GM13976 (cell line): Measurements from ENCODE around the gene VAT1L.

ENCODE experiments used
- DNase-seq: peaks from one replicate; pipeline ENCODE4 v3.0.0; 2012; ENCODE audit warnings: low spot score
- in situ Hi-C: fragments of 300-500 bp; cut with MboI; formaldehyde crosslinking; loops from one replicate; pipeline ENCODE4 v1.12.0; 2022; ENCODE audit warnings: low sequenced_read_pairs, mixed read lengths, inconsistent platforms; ENCODE audit not compliant: unreplicated experiment
- TF ChIP-seq, protein P1 (sequence below): IDR thresholded peaks from 2 replicates; pipeline ENCODE4 v1.5.1; 2012; ENCODE audit warnings: borderline replicate concordance, mild to moderate bottlenecking; ENCODE audit not compliant: insufficient read depth; ENCODE audit errors: extremely low read depth, missing control alignments, control extremely low read depth

Gene VAT1L

DNA sequence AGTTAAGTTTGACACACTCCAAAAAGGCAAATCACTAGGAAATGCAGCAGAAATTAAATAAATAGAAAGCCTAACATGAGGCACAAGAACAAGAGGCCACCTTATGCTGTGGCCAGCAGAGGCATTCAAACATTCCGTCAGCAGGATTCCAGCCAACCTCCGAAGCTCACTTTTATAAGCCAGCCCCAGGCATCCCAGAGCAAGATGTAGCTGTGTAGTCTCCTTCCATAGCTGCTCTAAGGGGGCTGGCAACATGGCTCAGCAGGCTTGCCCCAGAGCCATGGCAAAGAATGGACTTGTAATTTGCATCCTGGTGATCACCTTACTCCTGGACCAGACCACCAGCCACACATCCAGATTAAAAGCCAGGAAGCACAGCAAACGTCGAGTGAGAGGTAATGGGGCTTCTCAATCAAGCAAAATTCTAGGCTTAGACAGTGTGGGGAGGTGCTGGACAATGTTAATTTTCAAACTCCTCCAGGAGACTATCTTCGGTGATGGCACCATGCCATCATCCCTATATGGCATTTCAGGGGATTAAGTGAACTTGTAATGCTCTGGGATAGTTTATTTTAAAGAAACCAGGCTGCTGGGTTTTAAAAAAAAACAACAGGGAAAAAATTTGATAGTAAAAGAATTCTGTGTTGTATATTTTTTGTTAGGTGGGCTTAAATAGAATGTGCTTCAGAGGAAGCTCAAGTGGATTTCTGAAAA, 234.1 kb downstream of the VAT1L start, which contains the start of gene CLEC3A:
TSS of gene CLEC3A (plus strand) at position 202 of the 714 bp plus-strand sequence. CDS start at position 281, 79 bp downstream.
- TF ChIP-seq, protein P1, sequence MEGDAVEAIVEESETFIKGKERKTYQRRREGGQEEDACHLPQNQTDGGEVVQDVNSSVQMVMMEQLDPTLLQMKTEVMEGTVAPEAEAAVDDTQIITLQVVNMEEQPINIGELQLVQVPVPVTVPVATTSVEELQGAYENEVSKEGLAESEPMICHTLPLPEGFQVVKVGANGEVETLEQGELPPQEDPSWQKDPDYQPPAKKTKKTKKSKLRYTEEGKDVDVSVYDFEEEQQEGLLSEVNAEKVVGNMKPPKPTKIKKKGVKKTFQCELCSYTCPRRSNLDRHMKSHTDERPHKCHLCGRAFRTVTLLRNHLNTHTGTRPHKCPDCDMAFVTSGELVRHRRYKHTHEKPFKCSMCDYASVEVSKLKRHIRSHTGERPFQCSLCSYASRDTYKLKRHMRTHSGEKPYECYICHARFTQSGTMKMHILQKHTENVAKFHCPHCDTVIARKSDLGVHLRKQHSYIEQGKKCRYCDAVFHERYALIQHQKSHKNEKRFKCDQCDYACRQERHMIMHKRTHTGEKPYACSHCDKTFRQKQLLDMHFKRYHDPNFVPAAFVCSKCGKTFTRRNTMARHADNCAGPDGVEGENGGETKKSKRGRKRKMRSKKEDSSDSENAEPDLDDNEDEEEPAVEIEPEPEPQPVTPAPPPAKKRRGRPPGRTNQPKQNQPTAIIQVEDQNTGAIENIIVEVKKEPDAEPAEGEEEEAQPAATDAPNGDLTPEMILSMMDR, result no peak
- in situ Hi-C loops, result no loop called here
- DNase-seq, result no peak

DNA sequence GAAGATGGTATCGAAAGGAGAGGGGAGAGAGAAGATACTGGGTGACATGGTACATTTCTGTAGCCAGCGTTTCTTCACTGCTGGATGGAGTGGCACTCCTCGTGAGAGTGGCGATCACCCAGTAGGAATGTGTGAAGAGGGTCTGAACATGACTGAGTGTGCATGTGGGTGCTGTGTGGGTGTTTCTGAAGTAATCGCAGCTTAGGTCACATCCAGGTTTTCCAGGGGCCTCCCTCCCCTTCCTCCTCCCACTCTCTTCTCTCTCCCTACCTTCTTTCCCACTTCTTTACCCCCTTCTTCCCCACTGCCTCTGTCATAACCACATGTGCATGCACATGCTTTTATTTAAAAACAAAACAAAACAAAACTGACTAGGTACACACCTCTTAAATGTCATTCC, 235.8 kb downstream of the VAT1L start:
- in situ Hi-C loops, result no loop called here
- DNase-seq, result no peak
- TF ChIP-seq, protein P1, result no peak

DNA sequence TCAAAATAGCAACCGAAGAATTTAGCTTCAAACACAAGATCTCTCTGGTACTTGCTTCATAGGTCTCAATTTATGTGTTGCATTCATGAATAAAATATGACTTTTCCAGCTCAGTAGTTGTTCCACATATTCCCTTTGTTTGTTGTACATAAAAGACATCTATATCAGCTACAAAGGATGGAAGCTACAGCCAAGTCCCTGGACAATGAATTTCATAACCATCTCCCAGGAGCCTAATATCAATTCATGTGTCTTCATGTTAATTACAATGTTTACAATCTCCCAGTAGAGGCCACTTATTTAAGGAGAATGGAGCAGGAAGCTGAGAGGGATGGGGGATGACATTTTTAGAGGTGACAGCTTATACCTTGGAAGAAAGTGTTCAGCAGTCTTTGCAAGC, 237.3 kb downstream of the VAT1L start:
- DNase-seq, result no peak
- TF ChIP-seq, protein P1, result no peak
- in situ Hi-C loops, result no loop called here

DNA sequence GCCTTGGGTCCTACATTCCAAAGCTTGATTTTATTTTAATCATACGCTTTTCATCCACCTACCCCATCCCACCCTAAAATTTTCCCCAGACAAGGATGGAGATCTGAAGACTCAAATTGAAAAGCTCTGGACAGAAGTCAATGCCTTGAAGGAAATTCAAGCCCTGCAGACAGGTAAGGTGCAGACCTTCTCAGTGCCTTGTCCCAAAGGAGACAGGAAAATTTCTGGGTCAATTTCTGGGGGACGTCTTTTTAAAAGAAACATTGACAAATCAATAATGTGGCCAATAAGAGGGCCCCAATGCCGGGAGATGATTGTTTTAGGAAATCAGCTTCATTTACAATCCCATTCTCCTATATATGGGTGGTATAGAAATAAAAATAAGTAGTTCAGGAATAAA, 239.7 kb downstream of the VAT1L start:
- TF ChIP-seq, protein P1, result no peak
- in situ Hi-C loops, result no loop called here
- no peak for DNase-seq
